GM19239 (cell line): Measurements from ENCODE around the gene PANK4.
A peak's percentile ranks its signal among the peaks of the same experiment; 100 is the strongest.

Experiments
- DNase-seq: peaks from one replicate; pipeline ENCODE4 v3.0.0; 2011; ENCODE audit warnings: low spot score; ENCODE audit not compliant: insufficient read length
- FAIRE-seq: peaks from 2 replicates; lab custom pipeline; 2011; peaks lifted over from hg19 to GRCh38; lab: Jason Lieb, UNC

The PANK4 gene

DNA sequence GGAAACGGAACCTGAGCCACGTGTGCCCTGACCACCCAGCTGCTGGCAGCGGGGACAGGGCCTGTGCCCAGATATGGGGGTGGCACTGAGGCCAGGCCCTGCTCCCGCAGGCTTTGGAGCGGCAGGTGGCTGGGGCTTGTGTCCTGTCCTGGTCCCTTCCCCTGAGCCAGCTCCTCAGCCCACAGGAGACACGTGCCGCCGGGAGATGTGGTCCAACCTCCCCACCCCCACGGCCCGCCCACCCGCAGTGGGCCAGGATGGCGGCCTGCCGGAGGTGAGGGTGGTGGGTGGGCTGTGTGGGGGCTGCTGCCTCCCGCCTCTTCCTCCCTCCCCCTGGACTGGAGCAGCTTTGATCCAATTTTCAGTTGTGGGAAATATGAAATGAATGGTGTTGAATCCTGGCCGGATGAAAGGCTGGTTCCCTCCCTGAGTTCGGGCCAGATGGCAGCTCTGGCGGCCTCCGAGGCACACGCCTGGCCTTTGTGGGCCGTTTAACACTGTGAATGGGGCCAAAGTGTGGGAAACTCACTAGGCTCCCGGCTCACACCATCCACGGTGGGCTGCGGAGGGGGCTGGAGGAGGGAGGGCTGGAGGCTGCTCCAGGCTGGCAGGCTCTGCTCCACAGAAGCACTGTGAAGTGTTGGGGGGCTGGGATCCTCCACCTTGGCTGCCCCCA, 6.2 kb upstream of the PANK4 start:
- no peak for DNase-seq
- FAIRE-seq = no peak

DNA sequence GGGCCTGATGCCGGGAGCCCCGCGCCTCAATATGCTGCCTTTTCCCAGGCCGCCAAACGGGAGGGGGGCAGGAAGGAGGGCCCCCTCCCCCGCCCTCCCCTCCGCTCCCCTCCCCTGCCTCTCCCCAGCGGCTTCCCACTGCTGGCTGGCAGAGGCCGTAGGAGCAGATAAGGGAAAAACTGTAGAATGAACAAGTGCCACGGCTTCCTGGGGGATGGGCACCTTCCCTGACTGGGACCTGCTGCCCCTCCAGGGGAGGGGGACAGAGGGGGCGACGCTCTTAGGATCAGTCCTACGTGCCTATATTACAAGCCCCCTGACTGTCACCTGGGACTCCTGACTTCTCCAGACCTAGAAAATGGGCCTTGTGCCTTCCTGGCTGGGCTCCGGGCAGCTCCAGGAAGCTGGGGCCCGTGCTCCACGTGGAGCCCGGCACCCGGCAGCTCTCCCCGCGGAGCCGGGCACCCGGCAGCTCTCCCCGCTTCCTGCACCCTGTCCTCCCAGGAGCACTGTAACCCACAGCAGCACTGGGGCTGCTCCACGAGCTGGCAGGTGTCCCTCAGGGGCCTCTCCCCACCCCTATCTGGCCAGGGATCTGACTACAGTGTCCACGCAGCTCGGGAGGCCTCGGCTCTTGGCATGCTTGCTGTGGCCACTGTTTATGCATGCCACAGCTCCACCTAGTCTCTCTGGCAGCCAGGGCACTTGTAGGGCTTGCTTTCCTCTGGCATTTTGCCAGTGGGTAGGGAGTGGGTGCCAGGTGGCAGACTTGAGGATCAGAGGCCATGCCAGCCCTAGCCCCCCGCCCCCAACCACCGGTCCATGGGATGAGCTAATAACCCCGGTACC, 4.3 kb upstream of the PANK4 start:
- FAIRE-seq (no peak), DNase-seq (no peak)

DNA sequence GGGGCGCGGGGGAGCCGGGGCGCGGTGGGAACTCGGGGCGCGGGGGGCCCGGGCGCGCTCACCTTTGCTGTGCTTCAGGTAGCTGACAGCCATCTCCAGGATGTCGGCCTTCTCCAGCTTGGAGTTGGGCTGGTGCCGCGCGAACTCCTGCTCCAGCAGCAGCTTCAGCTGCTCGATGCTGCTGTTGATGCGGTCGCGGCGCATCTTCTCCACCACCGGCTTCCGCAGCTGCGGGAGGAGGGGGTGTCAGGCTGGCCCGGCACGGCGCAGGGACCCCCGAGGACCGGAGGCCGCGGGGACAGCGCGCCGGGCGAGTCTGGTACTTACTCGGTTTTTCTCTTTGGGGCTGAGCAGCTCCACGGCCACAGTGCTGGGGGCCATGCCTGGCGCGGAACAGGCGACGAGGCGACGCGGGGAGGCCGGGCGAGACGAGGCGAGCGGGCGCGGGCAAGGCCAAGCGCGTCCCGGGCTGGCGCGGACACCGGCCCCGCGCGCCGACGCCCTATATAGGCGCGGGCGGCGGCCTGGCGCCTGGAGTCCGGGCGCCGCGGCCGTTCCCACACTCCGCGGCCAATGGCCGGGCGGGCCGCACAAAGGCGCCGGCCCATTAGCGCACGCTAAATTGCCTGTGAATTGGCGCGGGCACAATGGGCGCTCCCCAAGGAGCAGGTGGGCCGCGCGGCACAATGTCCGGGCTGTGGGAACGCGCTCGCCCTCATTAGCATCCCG, 3.6 kb upstream of the PANK4 start, which contains the start of gene HES5:
Gene HES5 (minus strand): TSS at position 480 of the 729 bp plus-strand sequence. CDS start 99 bp downstream, at position 381.
- FAIRE-seq = no peak

DNA sequence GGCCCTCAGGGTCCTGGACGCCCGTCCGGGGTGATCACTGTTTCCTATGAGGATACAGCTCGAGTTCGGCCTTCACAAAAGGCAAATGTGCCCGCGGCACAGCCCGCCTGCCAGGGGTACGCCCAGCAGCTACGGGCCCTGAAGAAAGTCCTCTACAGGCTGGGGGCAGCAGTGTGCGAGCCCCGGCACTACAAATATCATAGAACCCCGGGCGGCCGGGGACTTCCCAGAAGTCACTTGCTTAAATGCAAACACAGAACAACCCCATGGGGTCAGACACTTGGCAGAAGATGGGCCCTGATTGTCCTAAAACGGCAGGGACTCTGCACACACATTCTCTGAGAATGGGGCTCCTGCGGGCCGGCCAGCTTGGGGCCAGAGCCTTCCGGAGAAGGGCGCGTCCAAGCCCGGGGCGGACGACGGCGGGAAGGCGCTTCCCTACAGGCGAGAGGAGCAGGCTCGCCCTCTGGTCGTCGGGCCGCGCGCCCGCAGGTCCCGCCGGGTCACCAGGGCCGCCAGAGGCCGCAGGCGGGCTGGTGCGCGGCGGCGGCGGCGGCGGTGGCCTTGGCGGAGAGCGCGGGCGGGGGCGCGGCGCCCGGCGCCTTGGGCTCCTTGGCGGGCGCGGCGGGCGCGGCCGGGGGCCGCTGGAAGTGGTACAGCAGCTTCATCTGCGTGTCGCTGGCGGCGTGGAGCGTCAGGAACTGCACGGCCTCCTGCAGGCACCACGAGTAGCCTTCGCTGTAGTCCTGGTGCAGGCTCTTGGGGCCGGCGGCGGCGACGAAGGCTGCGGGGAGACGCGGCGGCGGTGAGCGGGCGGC, 2.8 kb upstream of the PANK4 start:
- FAIRE-seq (no peak), DNase-seq (no peak)

More for the DNA sequence above, 3.6 kb upstream of the PANK4 start, which contains the start of gene HES5:
- no peak for DNase-seq

DNA sequence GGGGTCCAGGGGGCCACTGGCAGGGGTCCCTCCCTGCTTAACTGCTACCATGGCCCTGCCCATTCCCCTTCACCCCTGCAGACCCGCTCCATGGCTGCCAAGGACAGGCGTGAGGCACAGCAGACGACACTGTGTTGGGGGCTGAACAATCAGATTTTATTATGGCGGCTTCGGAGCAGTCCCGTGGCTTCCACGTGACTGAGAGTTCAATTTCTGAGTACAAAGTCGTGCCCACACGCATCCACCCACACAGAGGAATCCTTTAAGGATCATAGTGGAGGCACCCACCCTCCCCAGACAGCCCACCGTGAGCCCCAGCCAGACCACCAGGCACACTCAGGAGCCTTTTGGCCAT, 2.2 kb upstream of the PANK4 start:
- FAIRE-seq = no peak

DNA sequence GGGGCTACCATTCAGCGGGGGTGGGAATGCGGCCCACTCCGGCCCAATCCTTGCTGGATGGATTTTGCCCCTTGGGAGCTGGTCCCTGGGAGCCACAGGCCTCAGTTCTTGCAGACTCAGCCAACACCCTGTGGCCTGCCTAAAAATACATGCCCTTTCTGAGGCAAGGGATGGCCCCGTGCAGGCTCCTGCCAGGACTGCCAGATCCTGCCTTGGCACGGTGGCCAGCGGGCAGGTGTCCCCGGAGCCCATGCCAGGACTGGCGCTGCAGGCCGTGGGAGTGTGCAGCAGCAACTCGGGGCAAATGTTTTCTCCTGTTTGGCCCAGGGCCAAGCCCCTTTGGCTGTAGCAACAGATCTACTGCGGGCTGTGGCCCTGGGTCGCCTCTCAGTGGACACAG, 1.6 kb upstream of the PANK4 start:
- FAIRE-seq = no peak
- DNase-seq = no peak

More for the DNA sequence above, 2.2 kb upstream of the PANK4 start:
- no peak for DNase-seq

DNA sequence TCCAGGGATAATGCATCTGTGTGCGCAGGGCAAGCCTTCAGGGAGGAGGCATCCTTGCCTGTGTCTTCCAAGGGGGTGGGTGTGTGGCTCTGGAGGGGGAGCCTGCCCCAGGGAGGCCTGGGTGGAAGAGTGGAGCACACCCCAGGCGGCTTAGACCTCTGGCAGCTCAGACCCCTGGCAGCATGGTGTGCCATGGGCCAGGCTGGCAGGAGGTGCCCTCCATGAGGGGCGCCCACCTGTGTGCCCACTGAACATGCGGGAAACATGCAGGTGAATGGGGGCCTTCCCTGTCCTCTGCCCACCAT, 1.1 kb upstream of the PANK4 start:
- no peak for FAIRE-seq
- DNase-seq = no peak

DNA sequence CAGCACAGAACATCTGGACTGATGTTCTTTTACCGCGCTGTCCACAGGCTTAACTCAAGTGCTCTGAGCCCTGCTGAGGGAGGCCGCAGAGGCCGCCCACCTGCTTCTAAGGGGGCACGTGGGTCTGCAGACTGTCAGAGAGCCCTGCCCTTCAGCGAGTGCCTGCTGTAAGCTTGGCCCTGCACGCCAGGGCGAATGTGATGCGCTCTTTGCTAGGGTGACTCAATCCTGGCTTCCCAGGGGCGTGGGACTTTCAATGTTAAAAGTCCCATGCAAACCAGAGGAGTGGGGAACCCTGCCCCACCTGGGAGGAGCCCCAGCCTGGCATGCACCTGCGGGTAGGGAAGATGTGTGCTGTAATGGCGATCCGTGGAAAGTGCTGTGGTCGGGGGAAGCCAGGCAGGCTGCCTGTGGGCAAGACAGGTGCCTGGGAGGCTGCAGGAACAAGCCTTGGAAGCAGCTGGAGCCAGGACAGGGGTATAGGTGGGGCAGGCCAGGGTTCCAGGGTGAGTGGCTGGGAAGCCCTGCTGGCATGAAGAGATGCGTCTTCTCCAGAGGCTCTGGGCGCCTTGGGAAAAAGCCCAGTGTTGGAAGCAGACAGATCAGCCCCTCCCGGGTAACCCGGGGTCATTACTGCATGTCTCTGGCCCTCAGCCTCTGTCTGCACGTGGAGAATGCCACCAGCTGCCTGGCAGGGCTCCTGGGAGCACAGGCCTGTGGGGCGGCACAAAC, 594 bp upstream of the PANK4 start:
- peak; percentile 77 for DNase-seq
- FAIRE-seq = no peak

DNA sequence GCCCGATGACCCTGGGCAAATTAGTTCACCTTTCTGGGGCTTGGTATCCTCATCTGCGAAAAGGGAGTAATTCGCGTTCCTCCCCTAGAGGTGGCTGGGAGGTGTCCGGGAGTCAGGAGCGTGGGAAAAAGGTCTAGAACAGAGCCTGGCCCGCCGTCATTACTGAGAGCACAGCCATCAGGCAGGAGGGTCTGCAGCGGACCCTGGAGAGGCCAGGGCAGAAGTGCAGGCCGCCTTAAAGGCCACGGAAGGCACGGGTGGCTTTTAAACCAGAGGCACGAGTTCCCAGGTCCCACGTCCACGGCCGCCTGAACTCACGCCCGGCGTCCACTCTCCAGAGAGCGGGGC, 850 bp downstream of the PANK4 start:
- FAIRE-seq = peak; percentile 59
- no peak for DNase-seq

DNA sequence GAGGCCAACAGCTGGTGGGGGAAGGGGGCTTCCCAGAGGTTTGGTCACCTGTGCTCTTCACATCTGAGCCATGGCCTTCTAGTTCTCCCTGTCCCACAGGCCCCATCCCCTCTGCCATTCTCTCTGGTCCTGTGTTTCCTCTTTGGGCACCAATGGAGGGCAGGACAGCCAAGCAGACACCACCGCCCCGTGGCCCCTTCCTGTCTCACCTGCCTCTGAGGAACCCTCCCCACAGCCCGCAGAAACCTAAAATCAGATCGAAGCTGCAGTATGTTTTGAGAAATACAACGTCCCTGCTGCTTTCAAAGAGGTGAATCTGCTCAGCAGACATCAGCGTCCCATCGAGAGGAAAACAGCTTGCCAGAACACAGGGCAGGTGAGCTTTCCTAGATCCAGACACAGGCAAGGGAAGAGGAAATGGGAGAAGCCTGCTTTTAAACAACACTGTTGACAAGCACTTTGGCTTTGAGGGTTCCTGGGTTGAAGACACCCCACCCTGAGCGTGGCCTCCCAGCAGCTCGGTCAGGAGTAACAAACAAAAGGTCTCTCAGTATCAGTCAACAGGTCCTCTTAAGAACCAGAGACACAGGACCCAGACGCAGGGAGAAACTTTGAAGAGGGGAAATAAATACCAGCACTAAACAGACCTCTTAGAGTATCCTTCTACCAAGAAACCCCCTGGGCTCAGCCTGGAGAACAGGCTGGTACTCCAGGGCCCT, 2.3 kb downstream of the PANK4 start:
- DNase-seq (no peak), FAIRE-seq (no peak)

DNA sequence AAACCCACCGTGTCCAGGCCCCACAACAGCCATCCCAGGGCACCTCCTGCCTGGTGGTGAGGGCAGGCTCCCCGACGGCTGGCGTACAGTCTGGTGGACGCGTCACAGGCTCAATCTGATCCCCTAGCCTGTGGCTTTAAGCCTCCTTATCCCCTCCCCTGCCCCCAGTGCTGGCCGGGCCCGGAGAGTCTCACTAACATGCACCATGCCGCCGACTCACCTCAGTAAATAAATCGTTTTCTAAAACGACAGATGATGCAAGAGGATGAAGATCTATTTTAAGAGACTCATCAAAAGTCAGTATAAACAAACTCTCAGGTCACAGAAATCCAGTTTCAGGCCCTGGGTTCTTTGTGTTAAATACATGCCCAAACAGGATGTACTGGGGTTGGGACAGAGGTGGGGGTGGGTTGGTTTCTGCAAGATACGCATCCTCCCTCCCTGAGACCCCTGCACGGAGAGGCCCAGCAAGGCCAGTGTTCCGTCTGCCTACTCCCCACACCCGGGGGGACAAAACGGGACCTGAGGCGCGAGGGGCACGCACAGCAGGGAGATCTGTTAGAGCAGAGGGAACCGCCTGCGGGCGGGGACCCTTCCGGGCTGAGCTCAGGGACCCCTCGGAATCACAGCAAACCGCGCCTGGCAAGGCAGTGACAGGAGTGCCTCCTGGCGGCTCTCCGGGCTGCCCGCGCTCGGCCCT, 3.1 kb downstream of the PANK4 start:
- FAIRE-seq (no peak), DNase-seq (no peak)

DNA sequence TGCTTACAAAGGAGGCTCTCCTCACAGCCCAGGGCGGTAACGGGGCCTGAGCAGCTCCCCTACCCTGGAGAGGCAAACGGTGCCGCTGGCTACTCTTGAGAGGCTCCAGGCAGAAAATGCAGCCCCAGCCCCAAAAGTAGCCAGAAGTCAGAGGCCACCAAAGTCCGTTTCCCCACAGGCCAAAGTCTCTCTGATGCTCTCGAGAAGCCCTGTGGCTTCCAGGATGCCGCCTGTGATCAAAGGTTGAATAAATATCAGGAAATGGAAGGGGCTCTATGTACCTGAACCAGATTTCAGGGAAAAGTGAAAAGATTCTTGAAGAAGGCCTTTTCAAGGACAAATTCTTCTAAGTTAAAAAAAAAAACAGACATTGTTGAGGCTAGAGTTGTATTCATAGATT, 4.2 kb downstream of the PANK4 start:
- FAIRE-seq = no peak
- DNase-seq = no peak

DNA sequence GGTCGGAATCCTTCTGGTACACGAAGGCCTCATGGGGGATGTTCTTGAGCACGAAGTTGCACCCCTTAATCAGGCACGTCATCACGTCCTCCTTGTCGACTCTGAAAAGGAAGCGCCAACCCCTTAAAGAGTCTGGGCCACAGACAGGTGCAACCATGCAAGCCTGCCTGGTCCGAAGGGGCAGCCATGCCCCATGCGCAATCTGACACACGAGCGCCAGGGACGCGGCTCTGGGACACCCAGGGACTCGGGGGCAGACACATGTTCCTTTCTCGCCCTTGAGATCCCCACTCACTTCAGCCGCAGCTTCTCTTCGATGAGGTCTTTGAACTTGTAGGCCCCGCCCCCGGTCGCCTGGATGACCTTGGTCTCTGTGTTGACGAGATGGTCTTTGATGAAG, 5.6 kb downstream of the PANK4 start:
- DNase-seq (no peak), FAIRE-seq (no peak)

DNA sequence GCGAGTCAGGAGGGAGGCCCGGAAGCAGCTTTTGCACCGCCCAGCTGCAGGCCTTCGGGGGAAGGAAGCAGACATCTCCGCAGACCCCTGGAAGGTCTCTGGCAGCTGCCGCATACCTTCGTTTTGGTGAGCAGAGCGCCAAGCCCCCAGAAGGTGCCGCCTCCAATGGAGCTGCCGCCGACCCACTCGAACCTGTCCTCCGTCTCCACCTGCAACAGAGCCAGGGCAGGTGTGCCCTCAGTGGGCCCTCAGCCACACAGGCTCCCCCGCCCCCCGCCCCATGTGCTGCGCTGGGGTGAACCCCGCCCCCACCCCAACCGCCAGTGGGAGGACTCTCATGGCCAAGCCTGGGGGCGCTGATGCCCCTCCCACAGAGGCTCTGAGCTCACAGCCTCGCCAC, 6.2 kb downstream of the PANK4 start:
- DNase-seq (no peak), FAIRE-seq (no peak)

DNA sequence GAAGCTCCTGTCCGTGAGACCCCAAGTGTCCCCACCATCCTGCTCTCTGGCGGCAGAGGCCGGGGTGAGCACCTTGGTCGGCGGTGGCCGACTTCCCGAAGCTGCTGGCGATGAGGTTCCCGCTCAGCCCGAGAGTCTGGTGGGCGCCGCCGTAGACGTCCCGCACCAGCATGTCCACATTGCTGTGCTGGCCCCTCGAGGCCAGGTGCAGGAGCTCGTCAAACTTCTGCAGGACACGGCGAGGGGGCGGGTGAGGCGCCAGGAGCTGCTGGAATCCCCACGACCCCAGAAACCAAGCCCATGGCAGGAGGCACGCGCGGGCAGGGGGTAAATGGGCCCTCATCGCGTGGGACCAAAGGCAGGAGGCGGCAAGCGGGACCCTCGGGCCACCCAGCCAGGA, 6.7 kb downstream of the PANK4 start:
- DNase-seq = no peak

DNA sequence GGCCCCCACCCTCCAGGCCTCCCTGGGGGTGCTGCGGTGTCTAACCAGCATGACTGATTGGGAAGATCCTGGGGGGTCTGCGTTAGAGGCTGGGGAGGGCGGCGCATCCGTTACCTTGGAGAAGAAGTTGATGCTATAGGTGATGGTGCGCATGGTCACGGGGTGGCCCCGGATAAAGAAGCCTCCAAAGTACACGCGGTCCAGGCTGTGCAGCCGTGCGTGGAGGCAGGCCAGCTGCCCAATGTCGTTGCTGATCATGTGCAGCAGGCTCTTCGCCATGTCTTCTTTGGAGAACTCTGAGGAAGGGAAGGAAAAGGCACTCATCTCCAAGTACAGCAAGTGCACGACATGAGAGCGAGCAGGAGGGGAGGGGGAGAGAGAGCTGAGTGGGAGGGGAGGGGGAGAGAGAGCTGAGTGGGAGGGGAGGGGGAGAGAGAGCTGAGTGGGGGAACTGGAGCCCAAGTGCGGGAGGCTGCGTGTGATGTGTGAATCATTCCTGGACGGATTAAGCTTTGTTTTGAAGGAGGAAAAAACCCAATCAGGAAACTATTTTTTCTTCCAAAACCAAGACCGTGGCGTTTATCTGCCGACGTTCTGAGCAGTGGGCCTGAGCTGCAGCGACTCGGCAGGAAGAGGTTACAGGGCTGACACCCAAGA, 7.2 kb downstream of the PANK4 start:
- no peak for DNase-seq
- FAIRE-seq = no peak

More for the DNA sequence above, 6.7 kb downstream of the PANK4 start:
- no peak for FAIRE-seq

DNA sequence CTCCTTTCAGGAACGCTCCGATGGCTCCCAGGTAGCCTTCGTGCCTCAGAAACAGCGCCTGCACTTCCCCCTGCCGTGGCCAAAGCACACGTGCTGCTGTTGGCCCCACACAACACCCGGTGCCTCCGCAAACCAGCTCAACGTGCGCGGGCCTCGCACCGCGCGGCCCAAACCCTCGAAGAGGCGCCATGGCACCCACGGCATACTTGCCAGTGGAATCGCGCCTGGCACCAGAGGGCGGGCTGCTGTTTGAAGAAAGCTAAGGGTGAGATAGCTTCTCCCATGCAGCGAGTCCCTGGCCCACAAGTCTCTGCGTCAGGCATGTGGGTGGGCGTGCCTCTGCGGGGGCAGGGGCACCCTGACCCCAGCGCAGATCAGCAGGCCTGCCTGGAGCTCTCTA, 7.9 kb downstream of the PANK4 start:
- no peak for FAIRE-seq
- no peak for DNase-seq

DNA sequence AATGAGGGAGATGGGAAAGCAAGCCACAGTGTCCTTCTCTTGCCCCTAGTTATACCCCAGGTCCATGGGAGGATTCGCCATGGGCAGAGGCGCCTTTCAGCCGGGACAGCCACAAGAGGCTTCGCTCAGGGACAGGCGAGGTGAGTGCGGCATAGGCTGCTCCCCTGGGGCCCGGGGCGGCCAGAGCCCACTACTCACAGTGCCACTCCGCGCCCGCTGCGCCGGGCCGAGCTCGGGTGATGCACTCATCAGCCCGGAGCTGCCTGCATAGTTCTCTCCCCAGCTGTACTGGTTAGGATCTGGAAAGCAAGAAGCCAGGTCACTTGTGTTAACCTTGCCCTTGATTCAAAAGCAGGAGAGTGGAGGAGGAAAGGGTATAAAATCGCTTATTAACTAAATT, 8.4 kb downstream of the PANK4 start:
- no peak for FAIRE-seq
- DNase-seq = no peak
